NCI-H187 treated with DMSO at 0.1 percent for 48 hours (cell line): ENCODE data around the gene CPLX4.

ENCODE experiments used
- DNase-seq: peaks from one replicate; lab custom pipeline; 2025; lab: John Stamatoyannopoulos, UW

Gene CPLX4, protein sequence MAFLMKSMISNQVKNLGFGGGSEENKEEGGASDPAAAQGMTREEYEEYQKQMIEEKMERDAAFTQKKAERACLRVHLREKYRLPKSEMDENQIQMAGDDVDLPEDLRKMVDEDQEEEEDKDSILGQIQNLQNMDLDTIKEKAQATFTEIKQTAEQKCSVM

GRCh38 chr18:59318460-59319050 is at the start of gene CPLX4:
Gene CPLX4 (minus strand): TSS chr18:59318649. CDS start chr18:59318462, 187 bp downstream.
- DNase-seq = no peak

DNA sequence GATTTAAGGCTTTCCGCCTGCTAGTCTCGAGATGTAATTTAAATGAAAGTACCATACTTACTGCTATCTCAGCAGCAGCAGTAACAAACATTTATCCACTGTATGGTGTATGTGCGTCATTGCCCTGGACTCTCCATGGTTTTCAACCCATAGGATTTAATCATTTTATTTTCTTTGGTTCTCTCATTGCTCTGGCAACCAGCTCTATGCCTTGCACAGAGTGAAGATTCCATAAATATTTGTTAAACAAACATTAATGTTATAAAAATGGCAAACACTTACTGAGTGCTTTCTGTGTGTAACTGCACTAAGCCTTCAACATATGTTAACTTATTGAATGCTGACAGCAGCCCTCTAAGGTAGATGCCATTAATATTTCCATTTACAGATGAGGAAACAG is 41.9 kb upstream of the CPLX4 start:
- DNase-seq = no peak

- no peak for DNase-seq
Measured at GRCh38 chr18:59359576-59359952, 41.1 kb upstream of the CPLX4 start.

DNA sequence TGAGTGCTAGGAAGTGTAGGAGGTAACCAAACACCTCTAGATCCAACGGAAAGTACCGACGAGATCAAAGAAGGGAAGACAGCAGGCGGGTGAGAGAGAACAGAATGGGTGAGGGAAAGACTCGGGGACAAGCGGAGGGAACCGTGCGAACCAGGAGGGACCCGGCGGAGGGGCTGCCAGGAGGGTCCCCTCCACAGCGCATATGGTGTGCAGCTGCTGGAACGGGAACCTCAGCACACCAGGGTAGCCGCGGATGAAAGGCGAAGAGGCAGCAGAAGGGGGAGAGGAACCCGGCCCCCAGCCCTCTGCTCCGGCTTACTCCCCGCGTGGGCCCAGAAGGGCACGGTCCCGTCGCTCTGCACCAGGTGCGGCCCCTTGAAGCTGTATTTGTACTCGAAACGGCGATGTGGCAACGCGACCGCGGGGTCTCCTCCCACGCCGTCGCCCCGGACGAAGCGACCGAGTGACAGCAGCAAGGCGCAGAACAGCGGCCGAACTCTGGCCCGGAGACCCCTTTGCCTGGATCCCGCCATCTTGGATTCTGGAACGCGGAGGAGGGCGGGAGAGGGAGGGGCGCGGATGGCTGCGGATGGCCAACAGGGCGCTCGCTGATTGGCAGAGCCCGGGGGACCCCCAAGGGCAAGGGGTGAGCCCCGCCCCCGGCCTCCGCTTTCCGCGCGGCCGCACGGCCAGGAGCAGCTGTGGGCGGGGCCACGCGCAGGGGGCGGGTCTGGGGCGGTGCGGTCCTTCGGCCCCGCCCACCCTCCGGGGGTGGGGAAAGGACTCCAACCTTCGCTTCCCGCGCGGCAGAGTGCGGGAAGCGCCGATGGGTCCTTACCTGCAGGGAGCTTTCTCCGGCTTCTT is 40.5 kb upstream of the CPLX4 start, which contains the start of gene LMAN1:
LMAN1 (minus strand) TSS at position 554 of the 864 bp plus-strand sequence; CDS start at position 533, 21 bp downstream.
- peak; percentile 48 for DNase-seq

DNA sequence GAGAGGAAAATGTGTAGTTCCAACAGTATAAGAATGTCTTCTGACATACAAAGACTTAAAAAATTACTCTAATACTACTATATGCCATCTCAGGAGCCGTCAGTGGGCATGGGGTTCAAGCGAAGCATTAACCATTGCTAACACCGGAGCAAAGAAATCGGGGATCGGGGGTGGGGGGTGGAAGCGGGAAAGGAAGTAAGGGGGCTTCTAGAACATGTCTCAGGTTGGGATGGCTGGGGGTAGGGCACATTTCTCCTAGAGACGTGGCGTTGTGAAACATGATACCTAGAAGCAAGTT is 39.9 kb upstream of the CPLX4 start:
- DNase-seq = no peak

GRCh38 chr18:59357928-59358327 is 39.5 kb upstream of the CPLX4 start:
- DNase-seq = no peak

DNA sequence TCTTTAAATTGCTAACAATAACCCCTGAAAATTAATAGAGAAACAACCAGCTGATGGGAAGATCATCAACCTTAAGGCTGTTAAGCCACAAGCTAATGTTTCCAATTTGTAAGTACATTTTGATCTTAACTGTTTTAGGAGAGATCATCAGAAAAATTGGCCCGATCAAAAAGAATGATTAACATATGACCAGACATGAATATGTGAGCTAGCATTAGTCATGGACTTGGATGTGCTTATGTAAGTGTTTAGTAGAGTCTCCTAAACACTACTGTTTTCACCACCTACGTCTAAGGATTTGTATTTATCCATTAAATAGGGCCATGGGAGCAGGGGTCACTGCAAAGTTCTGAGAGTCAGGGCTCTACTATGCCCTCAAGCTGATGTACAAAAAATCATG is 36.3 kb upstream of the CPLX4 start:
- no peak for DNase-seq

- peak; percentile 41 for DNase-seq
Measured at GRCh38 chr18:59353079-59353680, 34.7 kb upstream of the CPLX4 start.

- no peak for DNase-seq
Measured at GRCh38 chr18:59352250-59352855, 33.9 kb upstream of the CPLX4 start.

- DNase-seq = no peak
Measured at GRCh38 chr18:59345556-59345955, 27.1 kb upstream of the CPLX4 start.

DNA sequence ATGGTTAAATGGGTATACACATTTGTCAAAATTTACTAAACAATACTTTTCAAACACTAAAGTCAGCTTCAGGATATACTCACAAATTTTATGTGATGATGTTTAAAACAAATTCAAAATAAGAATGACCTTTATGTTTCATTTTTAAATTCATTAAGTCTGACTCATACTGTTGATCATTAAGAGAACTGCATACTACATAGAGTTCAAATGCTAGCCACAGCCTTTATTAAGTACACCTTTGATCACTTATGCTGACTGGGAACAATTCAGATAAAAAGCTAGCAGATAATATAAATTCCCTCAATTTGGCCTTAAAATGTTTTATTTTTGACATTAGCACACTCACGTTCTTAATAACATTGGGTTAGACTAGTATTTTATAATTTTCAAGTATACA is 26.5 kb upstream of the CPLX4 start:
- DNase-seq = no peak

DNA sequence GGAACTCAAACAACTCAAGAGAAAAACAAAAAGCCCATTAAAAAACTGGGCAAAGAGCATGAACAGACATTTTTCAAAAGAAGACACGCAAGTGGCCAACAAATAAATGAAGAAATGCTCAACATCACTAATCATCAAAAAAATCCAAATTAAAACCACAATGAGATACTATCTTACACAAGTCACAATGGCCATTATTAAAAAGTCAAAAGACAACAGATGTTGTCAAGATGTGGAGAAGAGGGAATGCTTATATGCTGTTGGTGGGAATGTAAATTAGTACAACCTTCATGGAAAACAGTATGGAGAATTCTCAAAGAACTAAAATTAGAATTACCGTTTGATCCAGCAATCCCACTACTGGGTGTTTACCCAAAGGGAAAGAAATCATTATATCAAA is 25.5 kb upstream of the CPLX4 start:
- DNase-seq = no peak

- no peak for DNase-seq
Measured at GRCh38 chr18:59340817-59341216, 22.4 kb upstream of the CPLX4 start.

DNA sequence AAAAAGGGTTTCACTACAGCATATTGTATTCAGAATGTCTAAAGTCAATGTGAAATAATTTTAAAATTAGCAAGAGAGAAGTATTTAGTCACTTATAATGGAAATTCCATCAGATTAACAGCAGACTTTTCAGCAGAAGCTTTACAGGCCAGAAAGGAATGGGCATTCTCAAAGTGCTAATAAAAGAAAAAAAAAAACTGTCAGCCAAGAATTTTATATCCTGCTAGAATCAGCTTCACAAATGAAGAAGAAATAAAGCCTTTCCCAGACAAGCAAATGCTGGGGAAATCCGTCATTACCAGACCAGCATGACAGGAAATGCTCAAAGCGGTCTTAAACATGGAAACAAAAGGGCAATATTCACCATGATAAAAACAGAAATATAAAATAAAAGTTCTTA is 21.9 kb upstream of the CPLX4 start:
- no peak for DNase-seq

DNA sequence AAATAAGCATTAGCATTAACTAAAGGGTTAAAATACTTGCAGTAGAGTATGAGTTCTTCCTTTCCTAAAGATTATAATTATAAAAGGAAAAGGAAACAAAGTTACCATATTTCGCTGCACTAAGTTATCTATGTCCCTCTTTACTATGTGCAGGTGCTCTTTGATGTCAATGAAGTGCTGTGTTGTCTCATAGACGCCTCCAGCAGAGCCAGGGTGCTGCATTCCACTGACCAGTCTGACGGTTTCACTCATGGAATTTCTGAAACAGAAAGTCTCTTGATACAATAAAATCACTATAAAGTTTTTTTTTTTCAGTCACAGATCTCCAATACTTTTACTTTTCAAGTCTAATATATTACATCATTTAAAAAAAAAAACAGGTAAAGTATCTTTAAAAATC is 14.5 kb upstream of the CPLX4 start:
- DNase-seq = no peak

DNA sequence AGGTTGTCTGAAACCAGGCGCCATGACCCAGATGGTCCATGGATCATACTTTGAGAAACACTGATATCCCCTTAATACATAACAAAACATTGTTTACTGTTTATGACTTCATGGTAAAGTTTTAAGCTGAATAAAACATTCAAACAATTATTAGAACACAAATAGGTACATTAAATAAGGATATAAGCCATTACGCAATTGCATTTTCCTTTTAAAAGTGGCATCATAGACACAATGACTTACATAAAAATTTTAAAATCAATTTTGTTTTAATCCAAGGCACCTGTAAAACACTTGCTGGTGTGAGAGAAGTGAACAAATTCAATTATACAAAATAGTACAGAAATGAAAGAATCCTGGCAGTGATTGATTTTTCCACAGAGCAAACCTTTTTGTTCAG is 10.2 kb upstream of the CPLX4 start:
- DNase-seq = no peak

GRCh38 chr18:59325965-59326364 is 7.5 kb upstream of the CPLX4 start:
- no peak for DNase-seq

DNA sequence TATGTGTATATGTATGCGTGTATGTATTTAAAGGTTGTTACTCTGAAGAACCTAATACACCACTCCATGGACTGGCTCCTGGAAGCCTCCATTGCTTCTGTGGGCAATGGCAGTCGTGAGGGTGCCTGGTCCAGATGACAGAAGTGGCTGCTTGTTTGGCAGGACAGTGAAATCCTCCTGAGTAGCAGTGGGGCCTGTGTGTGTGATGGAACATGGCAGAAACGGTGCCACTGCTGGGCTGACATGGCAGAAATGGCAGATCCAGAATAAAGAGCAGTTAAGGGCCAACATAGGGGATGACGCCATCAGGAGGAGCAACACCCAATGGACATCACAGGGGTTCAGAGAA is 6.1 kb upstream of the CPLX4 start:
- no peak for DNase-seq

GRCh38 chr18:59323931-59324622 is 5.6 kb upstream of the CPLX4 start:
- no peak for DNase-seq

DNA sequence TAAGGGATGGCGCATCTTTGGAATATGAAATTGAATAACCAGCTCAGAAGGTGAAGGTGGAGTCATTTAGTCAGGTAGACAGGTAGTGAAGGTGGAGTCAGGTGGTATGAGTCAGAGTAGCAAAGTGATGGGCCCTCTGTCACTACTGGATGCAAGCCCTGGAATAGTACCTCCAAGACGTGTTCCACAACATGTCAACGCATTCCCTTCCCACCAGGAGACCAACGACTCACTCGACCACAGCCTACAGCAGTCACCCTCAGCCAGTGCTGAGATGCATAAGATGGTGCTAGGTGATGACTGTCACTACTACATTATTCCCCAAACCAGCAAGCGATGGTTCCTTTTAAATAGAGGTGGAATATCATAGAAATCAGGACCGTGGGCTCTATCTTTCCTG is 6.8 kb downstream of the CPLX4 start:
- no peak for DNase-seq

GRCh38 chr18:59308938-59309260 is 9.6 kb downstream of the CPLX4 start:
- no peak for DNase-seq

DNA sequence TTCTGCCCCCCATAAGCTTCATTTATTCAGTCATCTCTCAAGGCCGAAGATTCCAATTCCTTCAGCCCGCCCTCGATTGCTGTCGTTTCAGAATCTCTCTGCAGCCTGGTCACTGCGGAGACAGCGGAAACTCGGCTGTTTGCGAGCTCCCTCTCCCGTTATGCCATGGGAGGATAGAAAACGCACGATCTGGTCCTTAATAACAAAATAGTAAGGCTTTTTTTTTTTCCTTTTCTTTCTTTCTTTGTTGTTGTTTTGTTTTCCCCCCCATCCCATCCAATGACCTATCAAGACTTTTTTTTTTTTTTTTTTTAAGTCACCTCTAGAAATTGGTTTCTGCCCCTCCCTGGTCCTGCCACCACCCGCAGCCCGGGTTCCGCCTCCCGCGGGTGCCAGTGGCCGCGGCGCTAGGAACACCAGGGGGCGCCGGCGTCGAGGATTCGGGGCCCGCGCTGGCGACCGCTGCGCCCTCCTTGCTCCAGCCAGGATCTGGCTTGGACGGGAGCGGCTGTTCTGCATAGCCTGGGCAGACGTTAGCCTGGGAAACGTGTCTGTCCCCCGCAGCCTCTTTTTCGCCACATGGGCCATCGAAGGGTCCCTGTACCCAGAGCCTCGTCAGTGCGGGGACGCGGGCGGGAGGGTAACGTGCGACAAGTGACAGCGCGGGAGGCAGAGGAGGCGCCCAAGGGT is 10.1 kb downstream of the CPLX4 start:
- DNase-seq = no peak
